CD14-positive monocyte (primary cell): Measurements from ENCODE around the gene ASCL2. TPM values are rescaled to one million over a fixed set of nuclear protein-coding genes. Genes with fewer than 3 reads are reported as not detected.
A peak's percentile ranks its signal among the peaks of the same experiment; 100 is the strongest.

ENCODE experiments used
- DNase-seq, 3 donors: peaks; one replicate each; pipeline ENCODE4 v3.0.0-alpha.2; 2011 to 2022
- H2AFZ ChIP-seq: 2 replicates; pipeline ENCODE4 v1.6.0; 2012; ENCODE audit warnings: mild to moderate bottlenecking, low read depth, low read length, inconsistent platforms; ENCODE audit not compliant: insufficient read depth, poor library complexity, severe bottlenecking
- H3K27ac ChIP-seq, 2 donors: 1 replicate in 1 of 2; 2 replicates in 1 of 2; pipeline ENCODE4 v1.5.1; 2012 to 2013; ENCODE audit warnings: low read length in 2 of 2, control low read depth in 1 of 2, inconsistent platforms in 1 of 2, low read depth in 1 of 2, mild to moderate bottlenecking in 1 of 2
- H3K27me3 ChIP-seq, 2 donors: one replicate each; pipeline versions ENCODE4 v1.6.0 to v1.6.1; 2011 to 2013; ENCODE audit warnings: low read length in 2 of 2; ENCODE audit not compliant: control insufficient read depth in 2 of 2, insufficient read depth in 2 of 2
- H3K36me3 ChIP-seq, 2 donors: replicated peaks in 1 of 2; 1 replicate in 1 of 2; 2 replicates in 1 of 2; pipeline versions ENCODE4 v1.5.1 to v1.6.1; 2012 to 2013; ENCODE audit warnings: low read length in 2 of 2, control low read depth in 1 of 2, inconsistent platforms in 1 of 2, mild to moderate bottlenecking in 1 of 2; ENCODE audit not compliant: insufficient read depth in 2 of 2, control insufficient read depth in 1 of 2
- H3K4me1 ChIP-seq, 2 donors: 1 replicate in 1 of 2; 2 replicates in 1 of 2; pipeline versions ENCODE4 v1.5.1 to v1.6.1; 2012 to 2013; ENCODE audit warnings: low read length in 2 of 2, control low read depth in 1 of 2, inconsistent platforms in 1 of 2, mild to moderate bottlenecking in 1 of 2, moderate library complexity in 1 of 2; ENCODE audit not compliant: insufficient read depth in 2 of 2, control insufficient read depth in 1 of 2
- H3K4me2 ChIP-seq: replicated peaks from 2 replicates; pipeline ENCODE3; 2012; ENCODE audit warnings: low read length, moderate library complexity, mild to moderate bottlenecking; ENCODE audit not compliant: poor library complexity, severe bottlenecking; ENCODE audit errors: extremely low read depth
- H3K4me3 ChIP-seq, 3 experiments: fragments of 200-600 bp in 1 of 3; sonication (generic) in 1 of 3; replicated peaks in 1 of 3; 1 replicate in 2 of 3; 2 replicates in 1 of 3; pipeline ENCODE4 v1.5.1; 2011 to 2013; ENCODE audit warnings: low read length in 3 of 3, mild to moderate bottlenecking in 3 of 3, control low read depth in 2 of 3, low read depth in 2 of 3, inconsistent platforms in 1 of 3, moderate library complexity in 1 of 3
- H3K79me2 ChIP-seq: 2 replicates; pipeline ENCODE4 v1.6.0; 2012; ENCODE audit warnings: mild to moderate bottlenecking, control low read depth, inconsistent platforms, low read length, moderate library complexity; ENCODE audit not compliant: insufficient read depth
- H3K9ac ChIP-seq: 2 replicates; pipeline ENCODE4 v1.6.0; 2017; ENCODE audit warnings: low read length, mild to moderate bottlenecking; ENCODE audit not compliant: insufficient read depth, poor library complexity, severe bottlenecking
- H3K9me3 ChIP-seq, 2 donors: replicated peaks in 1 of 2; 1 replicate in 1 of 2; 2 replicates in 1 of 2; pipeline versions ENCODE4 v1.5.1 to v1.6.1; 2012 to 2013; ENCODE audit warnings: low read length in 2 of 2, control low read depth in 1 of 2; ENCODE audit not compliant: control insufficient read depth in 1 of 2, insufficient read depth in 1 of 2
- H4K20me1 ChIP-seq: 2 replicates; pipeline ENCODE4 v1.6.0; 2012; ENCODE audit warnings: mild to moderate bottlenecking, low read length, control low read depth, moderate library complexity; ENCODE audit not compliant: insufficient read depth
- H3K27ac Mint-ChIP-seq, 7 donors: one replicate each; pipeline ENCODE4 v1.8.0; 2020; ENCODE audit warnings: mild to moderate bottlenecking in 7 of 7, mixed read lengths in 7 of 7, moderate library complexity in 6 of 7, inconsistent platforms in 2 of 7
- H3K27me3 Mint-ChIP-seq, 3 donors: one replicate each; pipeline ENCODE4 v1.8.0; 2021 to 2022; ENCODE audit warnings: low read depth in 3 of 3, mild to moderate bottlenecking in 3 of 3, mixed read lengths in 3 of 3, moderate library complexity in 3 of 3, inconsistent platforms in 1 of 3
- H3K36me3 Mint-ChIP-seq, 2 donors: one replicate each; pipeline ENCODE4 v1.8.0; 2020; ENCODE audit warnings: mixed read lengths in 2 of 2, inconsistent platforms in 1 of 2, mild to moderate bottlenecking in 1 of 2
- H3K4me1 Mint-ChIP-seq: one replicate; pipeline ENCODE4 v1.8.0; 2020; ENCODE audit warnings: mild to moderate bottlenecking, mixed read lengths
- H3K4me3 Mint-ChIP-seq, 2 donors: one replicate each; pipeline ENCODE4 v1.8.0; 2020; ENCODE audit warnings: mild to moderate bottlenecking in 2 of 2, mixed read lengths in 2 of 2, moderate library complexity in 1 of 2
- H3K9me3 Mint-ChIP-seq, 7 donors: one replicate each; pipeline ENCODE4 v1.8.0; 2020 to 2022; ENCODE audit warnings: mixed read lengths in 7 of 7, mild to moderate bottlenecking in 6 of 7, moderate library complexity in 6 of 7, inconsistent platforms in 2 of 7
- WGBS: methylation state at CpG from one replicate; pipeline ENCODE4 v1.1.5; 2013; ENCODE audit warnings: missing lambda C conversion rate; ENCODE audit not compliant: insufficient coverage; 5-methylcytosine and 5-hydroxymethylcytosine counted together
- intact Hi-C, 2 donors: fragments of 100-400 bp; cut with micrococcal nuclease; formaldehyde crosslinking; loops; one replicate each; pipeline versions ENCODE4 v1.15.0 to v1.15.1; 2023
- polyA plus RNA-seq, 3 donors: library from polyadenylated mRNA; depleted of rRNA in 1 of 3; unstranded in 2 of 3; stranded (reverse) in 1 of 3; fragments of 300-500 nt in 2 of 3; fragments of >200 nt in 1 of 3; fragmentation: Illumina TruSeq in 2 of 3; gene quantifications; 1 replicate in 2 of 3; 2 replicates in 1 of 3; pipeline ENCODE4 v1.2.3, GENCODE V29; 2012 to 2021
- TF ChIP-seq, protein P1 (sequence below): fragments of 200-600 bp; IDR thresholded peaks from one replicate; pipeline ENCODE4 v1.8.0; 2022; ENCODE audit warnings: antibody characterized with exemption, mild to moderate bottlenecking

Gene ASCL2
- polyA plus RNA-seq, 3 donors = 5.7 to 11.4 (median 8.3) TPM

- Histone ChIP-seq H3K4me3 (no peak overlapping the region), H3K4me1 (no peaks in the 10 kb centered on the region), H3K9ac (no peak overlapping the region), H3K36me3 (no peaks in the 10 kb centered on the region), H2AFZ (peak overlapping the region; percentile 3), H3K4me2 (no peak overlapping the region), H3K79me2 (no peaks in the 10 kb centered on the region), H3K27me3 (peaks cover 0 to 5% of the 10 kb centered on the region in 2 donors), H4K20me1 (no peaks in the 10 kb centered on the region), H3K27ac (no peak overlapping the region), H3K9me3 (peaks cover 4 to 12% of the 10 kb centered on the region in 2 donors)
- peaks cover 3 to 29% (median 15%) of the 10 kb centered on the region in 7 donors for H3K9me3 Mint-ChIP-seq
- H3K27me3 Mint-ChIP-seq = peaks cover 14 to 29% (median 15%) of the 10 kb centered on the region in 3 donors
- H3K4me3 Mint-ChIP-seq = no peak overlapping the region
- TF ChIP-seq, protein P1, sequence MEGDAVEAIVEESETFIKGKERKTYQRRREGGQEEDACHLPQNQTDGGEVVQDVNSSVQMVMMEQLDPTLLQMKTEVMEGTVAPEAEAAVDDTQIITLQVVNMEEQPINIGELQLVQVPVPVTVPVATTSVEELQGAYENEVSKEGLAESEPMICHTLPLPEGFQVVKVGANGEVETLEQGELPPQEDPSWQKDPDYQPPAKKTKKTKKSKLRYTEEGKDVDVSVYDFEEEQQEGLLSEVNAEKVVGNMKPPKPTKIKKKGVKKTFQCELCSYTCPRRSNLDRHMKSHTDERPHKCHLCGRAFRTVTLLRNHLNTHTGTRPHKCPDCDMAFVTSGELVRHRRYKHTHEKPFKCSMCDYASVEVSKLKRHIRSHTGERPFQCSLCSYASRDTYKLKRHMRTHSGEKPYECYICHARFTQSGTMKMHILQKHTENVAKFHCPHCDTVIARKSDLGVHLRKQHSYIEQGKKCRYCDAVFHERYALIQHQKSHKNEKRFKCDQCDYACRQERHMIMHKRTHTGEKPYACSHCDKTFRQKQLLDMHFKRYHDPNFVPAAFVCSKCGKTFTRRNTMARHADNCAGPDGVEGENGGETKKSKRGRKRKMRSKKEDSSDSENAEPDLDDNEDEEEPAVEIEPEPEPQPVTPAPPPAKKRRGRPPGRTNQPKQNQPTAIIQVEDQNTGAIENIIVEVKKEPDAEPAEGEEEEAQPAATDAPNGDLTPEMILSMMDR = no peak
- no peak for DNase-seq
- H3K27ac Mint-ChIP-seq = no peak overlapping the region
- intact Hi-C loops = no loop called here
- WGBS = 48% methylated on average over 5 of the region's 6 CpGs
- no peaks in the 10 kb centered on the region for H3K36me3 Mint-ChIP-seq
- peaks cover 5% of the 10 kb centered on the region for H3K4me1 Mint-ChIP-seq
Measured at GRCh38 chr11:2277008-2277346, 6.6 kb upstream of the ASCL2 start.

DNA sequence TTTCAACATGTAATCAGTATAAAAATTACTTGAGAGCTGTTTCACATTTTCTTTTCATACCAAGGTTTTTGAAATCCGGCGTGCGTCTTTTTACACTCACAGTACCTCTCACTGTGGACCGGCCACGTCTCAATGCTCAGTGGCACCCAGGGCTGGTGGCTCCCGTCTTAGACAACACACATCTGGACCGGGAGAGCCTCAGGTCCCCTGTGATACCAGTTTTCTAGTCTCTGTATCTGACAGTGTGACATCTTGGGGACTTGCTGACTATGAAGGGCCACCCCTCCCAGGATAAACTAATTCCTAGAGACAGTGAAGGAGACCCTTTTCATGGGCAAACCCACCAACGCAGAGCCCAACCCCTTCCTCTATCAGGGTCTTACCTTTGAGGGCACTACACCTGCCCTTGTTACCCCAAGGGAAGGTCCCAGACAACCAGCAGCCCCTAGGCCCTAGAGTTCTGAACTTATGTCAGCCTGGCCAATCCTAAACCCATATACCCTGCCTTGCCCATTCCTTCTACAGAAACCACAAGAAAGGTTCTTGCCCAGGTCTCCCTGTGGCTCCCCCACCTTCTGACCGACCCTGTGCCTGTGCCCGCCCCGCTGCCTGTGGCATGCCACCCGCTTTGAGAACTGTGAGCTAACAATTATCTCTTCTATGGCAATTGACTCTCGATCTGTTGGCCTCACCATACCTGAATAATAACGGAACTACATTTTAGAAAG is 6.1 kb upstream of the ASCL2 start:
- TF ChIP-seq, protein P1 = no peak
- Histone ChIP-seq H3K27me3 (peaks cover 0 to 10% of the 10 kb centered on the region in 2 donors), H4K20me1 (no peaks in the 10 kb centered on the region), H3K27ac (no peak overlapping the region), H3K9me3 (peaks cover 4 to 12% of the 10 kb centered on the region in 2 donors), H3K4me1 (peaks cover under 1 to 2% of the 10 kb centered on the region in 2 donors), H3K4me2 (no peak overlapping the region), H3K79me2 (no peaks in the 10 kb centered on the region), H3K9ac (no peak overlapping the region), H3K36me3 (no peaks in the 10 kb centered on the region), H3K4me3 (no peak overlapping the region), H2AFZ (peak overlapping the region; percentile 3)
- Mint-ChIP-seq H3K4me1 (peaks cover 6% of the 10 kb centered on the region), H3K4me3 (no peak overlapping the region), H3K27me3 (peaks cover 17 to 34% (median 17%) of the 10 kb centered on the region in 3 donors), H3K27ac (peak overlapping the region in 1 of 7 donors; percentile 14), H3K36me3 (no peaks in the 10 kb centered on the region), H3K9me3 (peaks cover 3 to 33% (median 18%) of the 10 kb centered on the region in 7 donors)
- intact Hi-C loops = no loop called here
- WGBS = 91% methylated on average over 14 of the region's 14 CpGs
- no peak for DNase-seq
